ENCODE measurements around the gene PTPN14.
A peak's percentile ranks its signal among the peaks of the same experiment; 100 is the strongest.
"Not testable (repeated sequence)": the region's sequence is repeated elsewhere in the genome, so short reads cannot be mapped to it uniquely, and the experiment has no call there.

PTPN14 gene

DNA sequence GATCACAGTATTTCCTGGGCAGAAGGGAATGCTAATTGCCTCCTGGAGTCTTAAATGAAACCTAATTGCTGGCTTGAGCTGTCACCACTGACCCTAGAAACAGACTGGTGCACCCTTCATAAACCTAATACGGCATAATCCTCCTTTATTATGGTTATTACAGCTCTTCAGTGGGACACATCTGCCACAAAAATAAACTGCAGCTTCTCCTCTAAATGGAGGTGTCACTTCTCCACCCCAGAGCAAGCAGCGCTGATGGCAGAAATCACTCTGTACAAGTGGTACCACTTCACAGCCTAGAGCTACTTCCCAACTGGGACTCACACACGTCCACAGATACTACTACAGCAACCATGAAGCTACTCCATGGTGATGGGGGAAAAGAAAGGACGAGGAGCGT lies 11.1 kb downstream of the PTPN14 start:
- peak; percentile 24 for DNase-seq

DNA sequence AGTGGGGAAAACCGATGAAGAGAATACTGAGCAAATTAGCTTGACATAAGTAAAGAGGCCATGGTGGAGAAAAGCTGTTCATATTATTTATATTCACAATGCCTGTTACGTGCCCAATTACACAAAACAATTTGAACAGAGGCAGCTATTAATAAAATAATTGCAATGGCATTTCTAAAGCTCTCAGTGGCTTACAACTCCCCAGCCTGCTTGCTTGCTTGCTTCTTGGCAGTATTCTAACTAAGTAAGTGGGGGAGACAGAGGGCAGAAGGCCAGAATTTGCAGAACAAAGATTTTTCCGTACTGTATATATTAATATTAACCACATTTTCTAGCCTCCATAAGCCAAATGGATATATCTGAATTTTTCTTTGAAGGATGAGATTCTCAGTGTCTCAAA lies 12.9 kb downstream of the PTPN14 start:
- no peak for DNase-seq

DNA sequence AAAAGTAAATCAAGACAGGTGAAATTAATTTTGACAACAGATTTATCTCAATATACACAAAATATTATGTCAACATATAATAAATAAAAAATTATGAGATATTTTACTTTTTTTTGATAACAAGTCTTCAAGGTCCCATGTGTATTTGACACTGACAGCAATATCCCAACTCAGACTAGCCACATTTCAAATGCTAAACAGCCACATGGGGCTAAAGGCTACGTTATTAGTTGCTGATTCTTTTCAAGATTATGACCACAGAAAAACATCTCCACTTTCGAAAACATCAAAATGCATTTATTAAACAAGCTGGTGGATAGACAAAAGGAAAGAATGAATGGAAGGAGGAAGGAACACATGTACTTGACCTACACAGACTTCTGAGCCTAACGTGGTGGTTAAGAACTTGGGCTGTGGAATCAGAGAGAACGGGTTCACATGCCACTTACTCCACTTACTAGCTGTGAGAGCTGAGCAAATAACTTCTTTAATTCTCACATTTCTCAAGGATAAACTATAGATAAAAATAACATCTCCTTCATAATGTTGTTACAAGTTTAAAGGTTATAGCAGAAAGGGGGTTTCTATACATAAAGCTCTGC lies 13.4 kb downstream of the PTPN14 start:
- no peak for DNase-seq

DNA sequence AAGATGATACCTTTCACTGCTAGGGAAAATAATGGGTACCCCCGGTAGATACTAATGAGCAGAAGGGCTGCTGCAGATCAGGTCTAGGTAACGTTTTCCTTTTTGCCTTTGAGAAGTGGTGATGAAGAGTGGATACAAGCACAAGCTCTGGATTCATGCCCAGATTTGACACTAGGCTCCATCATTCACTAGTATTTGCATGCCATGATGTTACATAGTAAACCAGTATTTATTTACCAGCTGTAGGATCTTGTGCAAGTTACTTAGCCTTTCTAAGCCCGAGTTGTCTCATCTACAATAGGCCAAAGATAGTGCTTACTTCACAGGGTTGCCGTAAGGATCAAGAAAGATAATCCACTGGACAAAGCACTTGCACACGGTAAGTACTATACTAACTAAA lies 14.2 kb downstream of the PTPN14 start:
- DNase-seq = peak; percentile 51

DNA sequence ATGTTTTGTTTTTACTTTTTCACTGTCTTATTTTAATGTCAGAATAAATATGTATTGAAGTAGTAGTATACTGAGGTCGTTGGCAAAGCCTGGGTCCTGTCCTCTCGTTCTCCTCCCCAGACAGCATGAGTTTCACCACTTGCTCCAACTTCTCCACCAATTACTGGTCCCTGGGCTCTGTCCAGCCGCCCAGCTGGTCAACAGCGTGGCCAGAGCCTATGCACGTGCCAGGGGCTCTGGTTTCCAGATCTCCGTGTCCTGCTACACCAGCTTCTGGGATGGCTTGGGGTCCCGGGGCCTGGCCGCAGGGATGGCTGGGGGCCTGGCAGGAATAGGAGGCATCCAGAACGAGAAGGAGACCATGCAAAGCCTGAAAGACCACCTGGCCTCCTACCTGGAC lies 19.3 kb downstream of the PTPN14 start:
- DNase-seq = no peak

DNA sequence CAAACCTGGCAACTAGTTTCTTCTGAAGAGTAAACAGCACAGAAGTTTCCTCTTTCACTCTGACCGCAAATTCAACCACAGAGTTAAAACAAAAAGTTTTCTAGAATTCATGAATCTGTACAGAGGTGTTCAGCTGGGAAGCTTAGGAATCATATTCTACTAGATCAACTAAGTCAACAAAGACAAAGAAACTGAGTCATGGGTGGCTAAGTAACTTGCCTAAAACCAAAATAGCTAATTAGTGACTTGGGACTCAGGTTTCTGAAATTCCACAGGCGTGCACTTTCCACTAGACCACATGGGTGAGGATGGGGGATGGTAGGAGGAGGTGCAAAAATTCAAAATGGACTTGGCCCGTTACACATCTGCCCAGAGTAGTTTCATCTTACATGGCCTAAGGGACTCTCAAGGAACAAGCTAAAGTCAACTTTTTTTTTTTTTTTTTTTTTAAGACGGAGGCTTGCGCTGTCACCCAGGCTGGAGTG lies 25.8 kb downstream of the PTPN14 start:
- DNase-seq = no peak

DNA sequence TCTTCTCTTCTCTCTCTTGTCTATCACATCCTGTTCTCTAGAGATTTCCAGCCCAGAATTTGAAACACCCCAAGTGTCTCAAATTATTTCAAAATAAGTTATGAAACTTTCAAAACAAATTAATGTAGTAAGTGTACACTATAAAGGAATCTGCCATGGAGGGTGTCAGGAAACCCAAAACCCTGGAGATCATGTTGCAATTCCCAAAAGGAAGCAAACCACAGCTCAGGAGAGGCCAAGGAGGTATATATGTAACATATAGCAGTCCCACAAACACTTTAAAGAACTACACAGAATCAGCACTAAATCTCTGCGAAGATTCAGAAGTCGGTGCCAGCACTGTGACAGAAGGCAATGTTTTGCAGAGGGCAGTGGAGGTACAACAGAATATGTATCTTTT lies 26.6 kb downstream of the PTPN14 start:
- DNase-seq = no peak

DNA sequence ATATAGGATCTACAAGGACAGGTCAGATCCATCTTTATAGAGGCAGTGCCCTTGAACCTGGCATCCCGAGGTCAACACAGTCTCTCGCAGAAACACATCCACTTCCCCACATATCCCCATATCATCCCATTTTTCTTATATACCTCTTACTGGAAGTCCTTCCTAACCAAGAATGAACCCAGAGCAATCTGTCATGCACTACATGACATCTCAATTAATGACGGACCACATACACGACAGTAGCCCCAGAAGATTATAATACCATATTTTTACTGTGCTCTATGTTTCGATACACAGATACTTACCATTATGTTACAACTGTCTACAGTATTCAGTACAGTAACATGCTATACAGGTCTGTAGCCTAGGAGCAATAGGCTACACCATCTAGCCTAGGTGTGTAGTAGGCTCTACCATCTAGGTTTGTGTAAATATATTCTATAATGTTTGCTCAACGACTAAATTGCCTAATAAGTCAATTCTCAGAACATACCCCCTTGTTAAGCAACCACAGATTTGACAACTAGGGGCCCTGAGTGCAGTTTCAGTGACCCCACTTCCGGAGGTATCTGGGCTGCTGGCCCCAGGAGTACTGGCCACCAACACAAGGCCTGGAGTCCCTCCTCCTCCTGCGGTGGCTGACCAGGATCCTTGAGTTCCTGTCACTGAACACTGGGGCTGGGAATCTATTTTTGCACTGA lies 28.1 kb downstream of the PTPN14 start:
- no peak for DNase-seq

DNA sequence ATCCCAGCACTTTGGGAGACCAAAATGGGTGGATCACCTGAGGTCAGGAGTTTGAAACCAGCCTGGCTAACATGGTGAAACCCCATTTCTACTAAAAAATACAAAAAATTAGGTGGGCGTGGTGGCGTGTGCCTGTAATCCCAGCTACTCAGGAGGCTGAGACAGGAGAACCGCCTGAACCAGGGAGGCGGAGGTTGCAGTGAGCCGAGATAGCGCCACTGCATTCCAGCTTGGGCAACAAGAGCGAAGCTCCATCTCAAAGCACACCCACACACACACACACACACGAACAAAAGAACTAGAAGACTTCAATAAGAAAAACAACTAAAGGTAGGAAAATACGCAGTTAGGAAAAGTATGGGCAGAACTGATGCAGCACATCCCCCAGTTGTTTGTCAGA lies 29.9 kb downstream of the PTPN14 start:
- not testable (repeated sequence) for DNase-seq

DNA sequence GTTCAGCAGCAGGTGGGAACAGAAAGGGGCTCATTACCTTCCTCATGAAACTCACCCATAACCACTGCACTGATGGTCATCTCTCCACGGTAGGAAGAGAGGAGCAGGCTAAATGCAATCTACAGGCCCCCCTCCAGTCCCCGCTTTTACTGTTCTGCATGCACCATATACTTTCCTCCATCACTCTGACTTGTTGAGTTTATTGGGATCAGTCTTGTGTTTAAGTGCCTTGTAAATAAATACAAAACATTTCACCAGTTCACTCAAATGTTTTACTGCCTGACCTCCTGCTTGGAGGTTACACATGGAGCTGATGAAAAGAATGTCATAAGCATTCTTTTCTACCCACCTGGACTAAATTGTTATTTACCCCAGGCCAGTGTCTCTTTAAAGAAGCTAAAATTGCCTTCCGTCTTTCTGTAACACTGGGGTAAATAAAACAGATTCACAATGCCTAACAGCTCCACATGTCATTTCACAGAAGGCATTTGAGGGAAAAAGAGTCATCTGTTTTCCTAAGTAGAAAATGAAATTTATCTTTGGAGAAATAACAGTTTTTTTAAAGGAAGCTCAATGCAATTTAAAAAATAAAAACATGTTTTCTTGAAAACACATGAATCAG lies 30.7 kb downstream of the PTPN14 start:
- no peak for DNase-seq

DNA sequence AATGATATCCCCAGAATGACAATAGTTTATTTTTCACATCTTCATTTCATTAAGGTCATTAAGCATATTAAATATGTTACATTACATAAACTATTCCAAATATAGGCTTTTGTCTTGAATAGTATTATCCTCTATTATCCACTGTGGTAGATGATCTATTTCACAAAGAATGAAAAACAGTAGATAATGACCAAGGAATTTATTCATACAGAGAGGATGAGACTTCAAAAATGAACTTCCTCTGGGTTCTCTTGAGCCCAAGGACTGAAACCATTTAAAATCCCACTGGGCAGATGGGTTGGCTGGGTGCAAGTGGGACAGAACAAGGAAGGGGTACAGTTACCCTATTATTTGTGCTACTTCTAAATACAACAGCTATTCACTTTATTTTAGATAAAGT lies 33.0 kb downstream of the PTPN14 start:
- no peak for DNase-seq

DNA sequence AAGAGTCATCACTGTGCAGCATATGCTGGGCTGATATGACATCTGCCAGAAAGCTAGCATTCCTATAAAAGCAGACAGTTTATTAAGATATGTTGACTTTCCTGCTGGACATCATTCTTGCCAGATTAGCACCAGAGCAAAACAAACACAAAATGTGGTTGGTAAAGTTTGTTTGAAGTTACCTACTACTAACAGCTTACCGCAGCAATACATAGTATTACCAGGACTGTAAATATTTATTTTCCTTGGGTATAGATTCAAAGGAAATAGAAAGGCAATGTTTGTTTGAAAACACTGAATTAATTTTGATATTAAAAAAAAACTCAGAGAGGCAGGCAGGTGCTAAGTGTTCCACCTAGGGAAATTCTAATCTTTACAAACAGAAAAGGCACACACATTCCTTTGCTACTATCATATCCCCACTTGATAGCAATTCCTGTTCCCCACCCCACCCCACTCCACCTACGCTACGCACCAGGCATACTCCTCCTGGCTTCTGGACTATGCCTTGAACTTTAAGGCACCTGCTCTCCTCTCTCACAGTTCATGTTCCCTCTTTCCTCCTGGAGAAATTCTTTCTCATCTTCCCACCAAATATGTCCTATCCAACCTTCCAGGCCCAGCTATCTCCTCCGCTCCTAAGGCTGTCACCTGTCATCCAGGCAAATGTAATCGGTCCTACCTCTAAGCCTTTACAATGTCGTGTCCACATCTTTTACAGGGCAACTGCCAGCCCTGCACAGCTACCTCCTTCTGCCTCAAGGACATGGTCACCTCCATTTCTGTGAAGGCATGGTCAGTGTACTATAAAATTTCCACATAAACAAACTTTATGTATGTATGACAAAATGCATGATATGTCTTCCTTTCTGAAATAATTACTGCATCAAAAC lies 34.7 kb downstream of the PTPN14 start:
- DNase-seq = no peak

DNA sequence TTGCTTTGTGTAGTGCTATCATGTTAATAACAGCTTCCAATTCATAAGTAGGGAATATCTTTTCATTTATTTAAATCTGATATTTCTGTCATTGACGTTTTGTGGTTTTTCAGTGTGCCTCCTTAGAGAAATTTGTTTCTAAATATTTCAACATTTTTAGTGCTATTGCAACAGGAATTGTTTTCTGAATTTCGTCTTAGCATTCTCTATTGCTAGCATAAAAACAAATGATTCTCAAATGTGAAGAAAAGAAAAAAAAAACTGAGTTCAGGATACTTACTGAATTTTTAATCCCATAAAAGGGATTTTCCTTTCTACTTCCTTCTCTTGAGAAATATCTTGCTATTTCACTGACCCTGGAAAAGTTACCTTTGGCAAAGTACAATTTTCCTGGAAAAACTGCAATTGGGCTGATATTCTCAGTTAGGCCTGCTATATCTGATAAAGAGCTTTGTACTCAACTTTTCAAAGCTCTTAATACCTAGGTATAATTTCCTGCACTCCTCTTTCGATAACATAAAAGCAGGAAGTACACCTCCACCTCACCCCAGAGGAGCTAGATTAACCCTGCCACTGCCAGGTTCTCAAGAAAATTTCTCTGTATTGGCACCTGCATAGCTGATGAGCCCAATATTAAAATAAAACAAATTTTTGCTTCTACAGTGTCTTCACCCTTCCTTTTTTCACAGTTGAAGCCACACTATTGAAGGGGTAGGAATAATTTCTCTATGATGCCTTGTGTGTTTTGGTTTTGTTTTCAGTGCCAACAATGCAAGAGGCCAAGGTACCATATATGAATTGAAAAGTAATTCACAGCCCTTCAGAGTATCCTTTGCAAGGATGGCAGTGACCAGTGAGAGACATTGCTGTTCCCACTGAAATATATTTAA lies 35.6 kb downstream of the PTPN14 start:
- no peak for DNase-seq

DNA sequence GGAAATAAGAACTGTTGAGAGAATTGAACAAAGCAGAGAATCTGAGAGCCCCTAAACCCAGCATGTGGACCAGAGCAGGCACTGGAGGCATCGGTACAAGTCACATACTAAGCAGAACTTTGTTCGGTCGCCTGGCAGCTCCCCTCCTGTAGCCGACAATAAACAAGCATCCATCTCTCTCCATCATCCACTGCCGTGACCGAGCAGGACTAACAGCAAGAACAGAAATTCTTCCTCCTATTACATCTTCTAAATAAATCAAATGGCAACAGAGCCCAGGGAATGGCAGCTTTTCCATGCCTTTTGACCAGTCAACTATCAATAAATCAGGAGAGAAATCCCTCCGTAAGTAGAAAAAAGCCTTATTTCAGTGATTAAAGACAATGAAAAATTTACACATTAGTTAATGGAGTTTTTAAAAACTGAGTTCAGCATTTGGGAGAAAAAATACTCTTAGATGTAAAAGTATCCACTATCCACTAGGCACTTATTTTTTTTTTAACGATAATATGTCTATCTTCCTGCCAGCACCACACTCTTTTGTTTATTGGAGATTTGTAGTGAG lies 36.5 kb downstream of the PTPN14 start:
- no peak for DNase-seq

DNA sequence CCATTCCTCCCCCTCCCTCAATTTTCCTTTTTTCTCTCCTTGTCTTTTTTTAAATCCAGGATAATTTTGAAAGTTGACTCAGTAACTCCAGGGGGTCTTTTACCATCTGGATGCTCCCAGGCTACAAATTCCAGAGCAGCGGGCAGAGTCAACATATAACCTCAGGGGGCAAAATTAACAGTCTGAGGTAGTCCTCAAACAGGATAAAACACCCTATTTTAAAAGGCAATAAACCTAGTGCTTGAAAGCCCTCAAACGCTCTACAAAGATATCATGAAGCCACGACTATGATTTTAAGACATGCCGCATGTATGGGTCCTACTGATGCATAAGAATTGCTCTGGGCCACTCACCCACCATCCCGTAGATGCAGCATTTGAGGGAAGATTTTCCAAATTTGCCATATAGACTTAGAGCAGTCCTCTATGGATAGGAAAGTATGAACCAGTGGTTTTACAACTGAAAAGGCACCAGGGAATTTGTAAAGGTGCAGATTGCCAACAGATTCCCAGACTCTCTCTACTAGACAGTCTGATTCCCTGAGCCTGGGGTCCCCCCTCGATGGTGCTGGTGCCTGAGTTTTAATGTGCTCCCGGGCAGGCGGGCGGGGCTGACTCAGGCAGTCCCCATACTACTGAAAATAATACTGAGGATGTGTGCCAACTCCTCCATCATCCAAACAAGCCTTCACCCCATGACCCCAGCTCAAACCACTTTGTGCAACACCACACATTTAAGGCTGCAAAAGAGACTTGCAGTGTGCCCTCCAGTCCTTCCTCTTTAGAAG lies 37.2 kb downstream of the PTPN14 start:
- no peak for DNase-seq

DNA sequence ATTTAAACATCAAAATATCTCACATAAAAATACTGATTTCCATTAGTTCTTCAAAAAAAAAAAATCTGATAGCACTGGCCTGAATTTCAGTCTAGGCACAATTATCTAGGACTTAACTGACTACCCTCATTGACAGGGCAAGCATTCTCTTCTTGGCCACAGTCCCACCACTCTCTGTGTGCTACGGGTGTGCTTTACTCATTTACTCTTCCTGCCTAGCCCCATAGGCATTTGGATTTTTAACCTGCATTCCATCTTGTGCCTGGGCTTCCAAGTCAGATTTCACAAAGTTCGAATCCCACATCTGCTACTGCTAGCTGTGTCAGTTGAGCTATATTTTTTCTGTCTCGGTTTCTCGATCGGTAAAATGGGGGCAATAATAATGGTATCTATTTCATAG lies 38.0 kb downstream of the PTPN14 start:
- no peak for DNase-seq

DNA sequence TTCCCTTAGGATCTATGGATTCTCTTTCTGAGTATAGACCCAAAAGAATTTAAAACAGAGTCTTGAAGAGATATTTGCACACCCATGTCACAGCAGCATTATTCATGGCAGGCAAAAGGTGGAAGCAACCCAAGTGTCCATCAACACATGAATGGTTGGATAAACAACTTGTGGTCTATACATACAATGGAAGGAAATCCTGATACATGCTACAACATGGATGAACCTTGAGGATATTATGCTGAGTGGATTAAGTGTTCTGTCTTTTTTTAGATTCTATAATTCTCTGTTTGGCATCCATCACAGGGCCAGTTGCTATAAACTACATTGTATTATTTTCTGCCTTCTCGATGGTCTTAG lies 39.8 kb downstream of the PTPN14 start:
- DNase-seq = no peak

DNA sequence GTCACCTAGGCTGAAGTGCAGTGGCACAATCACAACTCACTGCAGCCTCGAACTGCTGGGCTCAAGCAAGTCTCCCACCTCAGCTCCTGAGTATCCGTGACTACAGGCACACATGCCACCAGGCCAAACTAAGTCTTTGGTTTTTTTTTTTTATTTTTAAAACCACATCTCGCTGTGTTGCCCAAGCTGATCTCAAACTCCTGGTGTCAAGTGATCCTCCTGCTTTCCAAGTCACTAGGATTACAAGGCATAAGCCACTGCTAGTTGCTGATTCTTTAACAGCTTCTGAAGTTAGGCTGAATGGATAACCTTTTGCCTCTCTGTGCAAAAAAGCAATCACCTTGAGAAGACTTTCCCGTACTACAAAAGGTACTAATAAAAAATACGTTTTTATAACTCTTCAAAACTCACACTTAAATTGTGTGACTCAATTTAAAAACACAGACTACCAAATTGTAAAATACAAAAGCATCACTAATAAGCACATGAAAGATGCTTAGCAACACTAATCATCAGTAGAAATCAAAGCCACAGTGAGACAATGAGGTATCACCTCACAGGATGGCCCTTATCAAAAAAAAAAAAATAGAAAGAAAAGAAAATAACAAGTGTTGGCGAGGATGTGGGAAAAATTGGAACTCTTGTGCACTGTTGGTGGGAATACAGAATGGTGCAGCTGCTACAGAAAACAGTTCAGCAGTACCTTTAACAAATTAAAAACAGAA lies 40.3 kb downstream of the PTPN14 start:
- no peak for DNase-seq

DNA sequence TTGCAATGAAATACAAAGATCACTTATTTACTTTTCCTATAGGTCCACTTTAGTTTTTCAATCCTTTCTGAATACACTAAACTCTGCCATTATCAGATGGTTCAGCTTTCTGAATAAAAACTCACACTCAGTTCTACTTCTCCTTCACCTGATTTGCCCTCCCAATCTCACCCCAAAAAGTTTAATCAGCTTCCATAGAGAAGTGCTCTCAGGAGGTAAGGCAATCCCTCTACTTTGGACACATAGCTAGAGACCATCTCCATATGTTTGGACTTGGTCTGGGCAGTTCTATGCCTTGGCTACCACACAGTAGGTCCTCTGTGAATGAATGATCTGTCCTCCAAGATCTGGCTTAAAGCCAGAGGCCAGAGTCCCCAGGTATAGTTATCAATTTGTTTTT lies 40.9 kb downstream of the PTPN14 start:
- DNase-seq = no peak

DNA sequence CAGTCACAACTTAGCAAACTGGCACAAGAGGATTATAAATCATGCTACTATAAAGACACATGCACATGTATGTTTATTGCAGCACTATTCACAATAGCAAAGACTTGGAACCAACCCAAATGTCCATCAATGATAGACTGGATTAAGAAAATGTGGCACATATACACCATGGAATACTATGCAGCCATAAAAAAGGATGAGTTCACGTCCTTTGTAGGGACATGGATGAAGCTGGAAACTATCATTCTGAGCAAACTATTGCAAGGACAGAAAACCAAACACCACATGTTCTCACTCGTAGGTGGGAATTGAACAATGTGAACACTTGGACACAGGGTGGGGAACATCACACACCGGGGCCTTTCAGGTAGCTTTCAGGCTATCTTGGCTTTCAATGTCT lies 41.8 kb downstream of the PTPN14 start:
- not testable (repeated sequence) for DNase-seq
